GM23338 (cell line): Measurements from ENCODE around the gene TRIM59. TPM values are rescaled to one million over a fixed set of nuclear protein-coding genes. Genes with fewer than 3 reads are reported as not detected.

Experiments used
- ATAC-seq: fragments of 200-7000 bp; cut with Tn5 transposase; 3 replicates; pipeline ENCODE4 v1.9.1; 2020
- DNase-seq: peaks from one replicate; pipeline ENCODE4 v3.0.0-alpha.2; 2015; ENCODE audit warnings: low spot score
- H2AFZ ChIP-seq: fragments of 200-600 bp; sonication (generic); 2 replicates; pipeline ENCODE4 v1.8.0; 2016; ENCODE audit warnings: antibody characterized with exemption, mild to moderate bottlenecking, moderate library complexity
- H3F3A ChIP-seq: fragments of 200-600 bp; sonication (generic); replicated peaks from 2 replicates; pipeline ENCODE4 v1.8.0; 2017; ENCODE audit warnings: antibody characterized with exemption, mixed run types, low read depth
- H3K27ac ChIP-seq: fragments of 200-600 bp; sonication (generic); 2 replicates; pipeline ENCODE4 v1.6.1; 2016; ENCODE audit warnings: low read depth
- H3K27me3 ChIP-seq: fragments of 200-600 bp; sonication (generic); 2 replicates; pipeline ENCODE4 v1.8.0; 2016; ENCODE audit warnings: mild to moderate bottlenecking, mixed run types, moderate library complexity; ENCODE audit not compliant: insufficient read depth
- H3K36me3 ChIP-seq: fragments of 200-600 bp; sonication (generic); 2 replicates; pipeline ENCODE4 v1.8.0; 2016; ENCODE audit warnings: mild to moderate bottlenecking; ENCODE audit not compliant: insufficient read depth
- H3K4me1 ChIP-seq: fragments of 200-600 bp; sonication (generic); 2 replicates; pipeline ENCODE4 v1.8.0; 2016; ENCODE audit warnings: mild to moderate bottlenecking, moderate library complexity; ENCODE audit not compliant: insufficient read depth
- H3K4me2 ChIP-seq: fragments of 200-600 bp; sonication (generic); 2 replicates; pipeline ENCODE4 v1.7.1; 2017; ENCODE audit warnings: mixed run types
- H3K4me3 ChIP-seq: fragments of 200-600 bp; sonication (generic); 2 replicates; pipeline ENCODE4 v1.6.1; 2016; ENCODE audit warnings: mixed run types
- H3K79me2 ChIP-seq: fragments of 200-600 bp; sonication (generic); replicated peaks from 2 replicates; pipeline ENCODE4 v1.8.0; 2017; ENCODE audit warnings: mild to moderate bottlenecking; ENCODE audit not compliant: insufficient read depth
- H3K9me2 ChIP-seq: fragments of 200-600 bp; sonication (generic); 2 replicates; pipeline ENCODE4 v1.8.0; 2017; ENCODE audit not compliant: insufficient read depth
- H4K20me1 ChIP-seq: fragments of 200-600 bp; sonication (generic); replicated peaks from 2 replicates; pipeline ENCODE4 v1.8.0; 2017; ENCODE audit warnings: mild to moderate bottlenecking; ENCODE audit not compliant: insufficient read depth
- H3K27ac Mint-ChIP-seq: 2 replicates; pipeline ENCODE4 v1.8.0; 2020; ENCODE audit warnings: inconsistent platforms, mild to moderate bottlenecking, moderate library complexity, mixed read lengths
- H3K27me3 Mint-ChIP-seq: 3 replicates; pipeline ENCODE4 v1.8.0; 2022; ENCODE audit warnings: low read depth, mild to moderate bottlenecking, moderate library complexity, mixed read lengths, inconsistent platforms; ENCODE audit not compliant: insufficient read depth, poor library complexity
- H3K36me3 Mint-ChIP-seq: 3 replicates; pipeline ENCODE4 v1.8.0; 2021; ENCODE audit warnings: low read depth, mild to moderate bottlenecking, inconsistent platforms, moderate library complexity, mixed read lengths
- H3K4me1 Mint-ChIP-seq: 3 replicates; pipeline ENCODE4 v1.8.0; 2020; ENCODE audit warnings: mild to moderate bottlenecking, inconsistent platforms, mixed read lengths
- H3K4me3 Mint-ChIP-seq: 3 replicates; pipeline ENCODE4 v1.8.0; 2021; ENCODE audit warnings: moderate library complexity, mild to moderate bottlenecking, inconsistent platforms, mixed read lengths
- H3K9me3 Mint-ChIP-seq: 3 replicates; pipeline ENCODE4 v1.8.0; 2020; ENCODE audit warnings: moderate library complexity, mild to moderate bottlenecking, inconsistent platforms, mixed read lengths
- CREB1 ChIP-seq: fragments of 250-450 bp; sonication (Bioruptor Pico); IDR thresholded peaks from 2 replicates; pipeline ENCODE4 v1.5.0; 2020; ENCODE audit warnings: low read depth, mild to moderate bottlenecking, moderate library complexity
- ETS1 ChIP-seq: IDR thresholded peaks from 2 replicates; pipeline ENCODE4 v1.6.1; 2016; ENCODE audit warnings: antibody characterized with exemption
- EZH2 ChIP-seq: fragments of 200-600 bp; sonication (generic); IDR thresholded peaks from one replicate; pipeline ENCODE4 v1.8.0; 2017; ENCODE audit warnings: antibody characterized with exemption, mild to moderate bottlenecking, low read depth; ENCODE audit not compliant: unreplicated experiment
- EZH2phosphoT487 ChIP-seq: fragments of 200-600 bp; sonication (generic); IDR thresholded peaks from one replicate; pipeline ENCODE4 v1.8.1; 2018; ENCODE audit warnings: antibody characterized with exemption; ENCODE audit not compliant: unreplicated experiment
- JUNB ChIP-seq: IDR thresholded peaks from one replicate; pipeline ENCODE4 v1.6.1; 2016; ENCODE audit warnings: antibody characterized with exemption; ENCODE audit not compliant: unreplicated experiment
- NANOG ChIP-seq: IDR thresholded peaks from 2 replicates; pipeline ENCODE4 v1.6.1; 2016; ENCODE audit warnings: antibody characterized with exemption, borderline replicate concordance
- POLR2AphosphoS5 ChIP-seq: IDR thresholded peaks from 2 replicates; pipeline ENCODE4 v1.6.1; 2016; ENCODE audit warnings: antibody characterized with exemption, low read depth
- STAT1 ChIP-seq: IDR thresholded peaks from one replicate; pipeline ENCODE4 v1.6.1; 2016; ENCODE audit warnings: antibody characterized with exemption; ENCODE audit not compliant: unreplicated experiment
- ZNF114 ChIP-seq: fragments of 250-450 bp; sonication (Bioruptor Pico); IDR thresholded peaks from 2 replicates; pipeline ENCODE4 v1.5.0; 2020; ENCODE audit warnings: mild to moderate bottlenecking, moderate library complexity
- ZNF331 ChIP-seq: fragments of 250-450 bp; sonication (Bioruptor Pico); IDR thresholded peaks from 2 replicates; pipeline ENCODE4 v1.5.0; 2020; ENCODE audit warnings: low read depth, mild to moderate bottlenecking, moderate library complexity
- ZNF462 ChIP-seq: fragments of 250-450 bp; sonication (Bioruptor Pico); IDR thresholded peaks from 2 replicates; pipeline ENCODE4 v1.5.0; 2020; ENCODE audit warnings: mild to moderate bottlenecking, moderate library complexity
- polyA plus RNA-seq: library from polyadenylated mRNA; unstranded; fragments of >200 nt; fragmentation: Nextera tagmentation; extraction: Ambion mirVana; gene quantifications from 2 replicates; pipeline ENCODE4 v1.2.1, GENCODE V29; 2016
- total RNA-seq: library from RNA; depleted of rRNA; stranded (reverse); fragments of >200 nt; shearing (Covaris generic); gene quantifications from 2 replicates; pipeline ENCODE4 v1.2.3, GENCODE V29; 2014
- TF ChIP-seq, protein P1 (sequence below), 2 experiments: fragments of 200-600 bp in 1 of 2; sonication (generic) in 1 of 2; conservative IDR thresholded peaks; 2 replicates each; pipeline versions ENCODE4 v1.5.1 to v1.6.1; 2016 to 2017; ENCODE audit warnings: antibody characterized with exemption in 2 of 2, low read depth in 2 of 2, mild to moderate bottlenecking in 2 of 2, moderate library complexity in 1 of 2
- TF ChIP-seq, protein P2 (sequence below): IDR thresholded peaks from one replicate; pipeline ENCODE4 v1.6.1; 2018; ENCODE audit warnings: antibody characterized with exemption; ENCODE audit not compliant: unreplicated experiment

The TRIM59 gene
- total and polyA plus RNA-seq, 2 experiments from 2014 or later: 46.2 to 98.6 TPM

- Mint-ChIP-seq H3K27ac (no peak overlapping the region), H3K9me3 (no peaks in the 10 kb centered on the region), H3K27me3 (peaks cover 10% of the 10 kb centered on the region), H3K4me1 (peaks cover 3% of the 10 kb centered on the region; the same call in 1 of the 3 replicates), H3K4me3 (no peak overlapping the region), H3K36me3 (no peaks in the 10 kb centered on the region)
- H3K79me2 ChIP-seq: no peaks in the 10 kb centered on the region
- no peak overlapping the region for H3K4me3 ChIP-seq
- no peaks in the 10 kb centered on the region for H3F3A ChIP-seq
- H4K20me1 ChIP-seq: no peaks in the 10 kb centered on the region
- TF ChIP-seq ZNF331 (CRISPR knock-in tag): no peak
- TF ChIP-seq POLR2AphosphoS5: no peak
- no peak for TF ChIP-seq CREB1 (CRISPR knock-in tag)
- no peak for TF ChIP-seq EZH2phosphoT487
- no peak for TF ChIP-seq ETS1
- TF ChIP-seq, protein P1, sequence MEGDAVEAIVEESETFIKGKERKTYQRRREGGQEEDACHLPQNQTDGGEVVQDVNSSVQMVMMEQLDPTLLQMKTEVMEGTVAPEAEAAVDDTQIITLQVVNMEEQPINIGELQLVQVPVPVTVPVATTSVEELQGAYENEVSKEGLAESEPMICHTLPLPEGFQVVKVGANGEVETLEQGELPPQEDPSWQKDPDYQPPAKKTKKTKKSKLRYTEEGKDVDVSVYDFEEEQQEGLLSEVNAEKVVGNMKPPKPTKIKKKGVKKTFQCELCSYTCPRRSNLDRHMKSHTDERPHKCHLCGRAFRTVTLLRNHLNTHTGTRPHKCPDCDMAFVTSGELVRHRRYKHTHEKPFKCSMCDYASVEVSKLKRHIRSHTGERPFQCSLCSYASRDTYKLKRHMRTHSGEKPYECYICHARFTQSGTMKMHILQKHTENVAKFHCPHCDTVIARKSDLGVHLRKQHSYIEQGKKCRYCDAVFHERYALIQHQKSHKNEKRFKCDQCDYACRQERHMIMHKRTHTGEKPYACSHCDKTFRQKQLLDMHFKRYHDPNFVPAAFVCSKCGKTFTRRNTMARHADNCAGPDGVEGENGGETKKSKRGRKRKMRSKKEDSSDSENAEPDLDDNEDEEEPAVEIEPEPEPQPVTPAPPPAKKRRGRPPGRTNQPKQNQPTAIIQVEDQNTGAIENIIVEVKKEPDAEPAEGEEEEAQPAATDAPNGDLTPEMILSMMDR (conservative IDR thresholded peaks at IDR 0.05; ENCODE audit: low read depth in 2 of 2): no peak
- TF ChIP-seq, protein P2, sequence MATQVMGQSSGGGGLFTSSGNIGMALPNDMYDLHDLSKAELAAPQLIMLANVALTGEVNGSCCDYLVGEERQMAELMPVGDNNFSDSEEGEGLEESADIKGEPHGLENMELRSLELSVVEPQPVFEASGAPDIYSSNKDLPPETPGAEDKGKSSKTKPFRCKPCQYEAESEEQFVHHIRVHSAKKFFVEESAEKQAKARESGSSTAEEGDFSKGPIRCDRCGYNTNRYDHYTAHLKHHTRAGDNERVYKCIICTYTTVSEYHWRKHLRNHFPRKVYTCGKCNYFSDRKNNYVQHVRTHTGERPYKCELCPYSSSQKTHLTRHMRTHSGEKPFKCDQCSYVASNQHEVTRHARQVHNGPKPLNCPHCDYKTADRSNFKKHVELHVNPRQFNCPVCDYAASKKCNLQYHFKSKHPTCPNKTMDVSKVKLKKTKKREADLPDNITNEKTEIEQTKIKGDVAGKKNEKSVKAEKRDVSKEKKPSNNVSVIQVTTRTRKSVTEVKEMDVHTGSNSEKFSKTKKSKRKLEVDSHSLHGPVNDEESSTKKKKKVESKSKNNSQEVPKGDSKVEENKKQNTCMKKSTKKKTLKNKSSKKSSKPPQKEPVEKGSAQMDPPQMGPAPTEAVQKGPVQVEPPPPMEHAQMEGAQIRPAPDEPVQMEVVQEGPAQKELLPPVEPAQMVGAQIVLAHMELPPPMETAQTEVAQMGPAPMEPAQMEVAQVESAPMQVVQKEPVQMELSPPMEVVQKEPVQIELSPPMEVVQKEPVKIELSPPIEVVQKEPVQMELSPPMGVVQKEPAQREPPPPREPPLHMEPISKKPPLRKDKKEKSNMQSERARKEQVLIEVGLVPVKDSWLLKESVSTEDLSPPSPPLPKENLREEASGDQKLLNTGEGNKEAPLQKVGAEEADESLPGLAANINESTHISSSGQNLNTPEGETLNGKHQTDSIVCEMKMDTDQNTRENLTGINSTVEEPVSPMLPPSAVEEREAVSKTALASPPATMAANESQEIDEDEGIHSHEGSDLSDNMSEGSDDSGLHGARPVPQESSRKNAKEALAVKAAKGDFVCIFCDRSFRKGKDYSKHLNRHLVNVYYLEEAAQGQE: no peak
- no peak for TF ChIP-seq NANOG
- TF ChIP-seq EZH2: no peak
- no peak for TF ChIP-seq JUNB
- TF ChIP-seq ZNF462 (CRISPR knock-in tag): no peak
- TF ChIP-seq ZNF114 (CRISPR knock-in tag): no peak
- TF ChIP-seq STAT1: no peak
- ATAC-seq: no peak
- no peak overlapping the region for H2AFZ ChIP-seq
- no peak overlapping the region for H3K27ac ChIP-seq
- H3K9me2 ChIP-seq: no peaks in the 10 kb centered on the region
- DNase-seq: no peak
- H3K36me3 ChIP-seq: no peaks in the 10 kb centered on the region
- H3K4me1 ChIP-seq: no peaks in the 10 kb centered on the region
- H3K27me3 ChIP-seq: no peaks in the 10 kb centered on the region
- no peak overlapping the region for H3K4me2 ChIP-seq
Measured at GRCh38 chr3:160479376-160479775, 29.8 kb upstream of the TRIM59 start.
